BJ (cell line): ENCODE results near the gene B3GLCT. TPM values are rescaled to one million over a fixed set of nuclear protein-coding genes. Genes with fewer than 3 reads are reported as not detected.
A peak's percentile ranks its signal among the peaks of the same experiment; 100 is the strongest.

Experiments used
- CTCF ChIA-PET: fragments of 350-600 bp; formaldehyde crosslinking; extraction: SDS; loops from one replicate; lab custom pipeline; 2021; ENCODE audit warnings: antibody characterized with exemption, inconsistent platforms; lab: Yijun Ruan, JAX
- POLR2A ChIA-PET: fragments of 300-600 bp; sonication (Branson Sonifier 250); formaldehyde crosslinking; extraction: SDS; loops from one replicate; lab custom pipeline; 2021; ENCODE audit warnings: antibody characterized with exemption; lab: Charles Lee
- DNase-seq: peaks from one replicate; pipeline ENCODE4 v3.0.0-alpha.2; 2011; ENCODE audit warnings: low read depth
- H3K27me3 ChIP-seq: 2 replicates; pipeline ENCODE4 v1.6.0; 2011; ENCODE audit warnings: low read length; ENCODE audit not compliant: control insufficient read depth, insufficient read depth
- H3K36me3 ChIP-seq: 2 replicates; pipeline ENCODE4 v1.5.1; 2011; ENCODE audit warnings: low read length; ENCODE audit not compliant: control insufficient read depth, insufficient read depth
- H3K4me3 ChIP-seq: 2 replicates; pipeline ENCODE4 v1.5.1; 2011; ENCODE audit warnings: low read depth, mild to moderate bottlenecking, control low read depth, low read length
- CTCF ChIP-seq: IDR thresholded peaks from 2 replicates; pipeline ENCODE4 v1.5.1; 2011; ENCODE audit warnings: low read depth, mild to moderate bottlenecking, control low read depth, inconsistent platforms, low read length, moderate library complexity; ENCODE audit not compliant: insufficient read depth
- polyA minus RNA-seq: library from RNA; depleted of rRNA, polyadenylated mRNA; stranded (reverse); fragments of >200 nt; gene quantifications from 2 replicates; pipeline ENCODE4 v1.2.3, GENCODE V29; 2011; rRNA and poly(A)+ RNA removed
- polyA plus RNA-seq: library from polyadenylated mRNA; depleted of rRNA; stranded (reverse); fragments of >200 nt; gene quantifications from 2 replicates; pipeline ENCODE4 v1.2.3, GENCODE V29; 2011; rRNA removed

The B3GLCT gene
- 3.3 and 4.5 TPM in 2 replicates for polyA plus RNA-seq
- 3.2 and 3.3 TPM in 2 replicates for polyA minus RNA-seq

- TF ChIP-seq CTCF: peak; percentile 51
- ChIA-PET CTCF (interaction anchor here (0.7 to 4.2 kb wide), 20 partner anchors 9 to 224 kb away, joined by 3 to 24 read pairs (median 4); no protein-coding TSS in a partner anchor), POLR2A (no interaction called here)
- H3K36me3 ChIP-seq: no peaks in the 10 kb centered on the region
- peak within 1 kb of the TSS; percentile 72 for H3K4me3 ChIP-seq
- no peaks in the 10 kb centered on the region for H3K27me3 ChIP-seq
- no peak for DNase-seq
Measured at GRCh38 chr13:31199849-31200636, at the start of gene B3GLCT. Gene B3GLCT, plus strand, starts transcription at chr13:31199975. Its CDS starts 110 bp downstream, at chr13:31200085.

- peaks cover 5% of the 10 kb centered on the region for H3K36me3 ChIP-seq
Measured at GRCh38 chr13:31150315-31150985, 49.3 kb upstream of the B3GLCT start.

GRCh38 chr13:31151837-31152236, 47.9 kb upstream of the B3GLCT start:
- POLR2A ChIA-PET: no interaction called here
- no peak for DNase-seq
- no peak overlapping the region for H3K4me3 ChIP-seq
- CTCF ChIA-PET: no interaction called here
- no peaks in the 10 kb centered on the region for H3K27me3 ChIP-seq
- H3K36me3 ChIP-seq: peaks cover 5% of the 10 kb centered on the region
- TF ChIP-seq CTCF: no peak

More at GRCh38 chr13:31150315-31150985, 49.3 kb upstream of the B3GLCT start:
- ChIA-PET POLR2A (no interaction called here), CTCF (interaction anchor here (1.2 kb wide), 1 partner anchor 102 kb away, joined by 3 read pairs; no protein-coding TSS in a partner anchor)
- H3K4me3 ChIP-seq: no peak overlapping the region
- no peak for DNase-seq
- no peak for TF ChIP-seq CTCF
- H3K27me3 ChIP-seq: no peaks in the 10 kb centered on the region

- no peak overlapping the region for H3K4me3 ChIP-seq
- no peak for DNase-seq
- ChIA-PET CTCF (no interaction called here), POLR2A (interaction anchor here (0.5 kb wide), 1 partner anchor 685 kb away, joined by 3 read pairs; no protein-coding TSS in a partner anchor)
- peaks cover 5% of the 10 kb centered on the region for H3K36me3 ChIP-seq
- no peak for TF ChIP-seq CTCF
- no peaks in the 10 kb centered on the region for H3K27me3 ChIP-seq
Measured at GRCh38 chr13:31154939-31155338, 44.8 kb upstream of the B3GLCT start.

- TF ChIP-seq CTCF: no peak
- POLR2A ChIA-PET: no interaction called here
- Histone ChIP-seq H3K27me3 (no peaks in the 10 kb centered on the region), H3K4me3 (no peak overlapping the region), H3K36me3 (no peaks in the 10 kb centered on the region)
- CTCF ChIA-PET: no interaction called here
- no peak for DNase-seq
Measured at GRCh38 chr13:31159306-31159705, 40.5 kb upstream of the B3GLCT start.
